Liver (tissue), 9 donors: Measurements from ENCODE around the gene RNF34. TPM values are rescaled to one million over a fixed set of nuclear protein-coding genes. Genes with fewer than 3 reads are reported as not detected.

Source experiments
- DNase-seq: peaks from one replicate; pipeline ENCODE4 v3.0.0-alpha.2; 2017; ENCODE audit warnings: low spot score
- H3K27ac ChIP-seq, 2 donors: one replicate each; pipeline ENCODE4 v1.7.0; 2013; ENCODE audit warnings: inconsistent platforms in 2 of 2, low read length in 2 of 2, control low read depth in 1 of 2, low read depth in 1 of 2, mild to moderate bottlenecking in 1 of 2
- H3K27me3 ChIP-seq, 4 donors: one replicate each; pipeline versions ENCODE4 v1.6.1 to v1.7.0; 2013; ENCODE audit warnings: low read length in 3 of 4, inconsistent platforms in 1 of 4, mild to moderate bottlenecking in 1 of 4, moderate library complexity in 1 of 4; ENCODE audit not compliant: control insufficient read depth in 4 of 4, insufficient read depth in 4 of 4
- H3K36me3 ChIP-seq, 4 donors: one replicate each; pipeline versions ENCODE4 v1.6.1 to v1.7.0; 2013; ENCODE audit warnings: low read length in 3 of 4, mild to moderate bottlenecking in 3 of 4, low read depth in 1 of 4, moderate library complexity in 1 of 4; ENCODE audit not compliant: control insufficient read depth in 4 of 4, insufficient read depth in 3 of 4
- H3K4me1 ChIP-seq, 4 donors: one replicate each; pipeline versions ENCODE4 v1.6.1 to v1.7.0; 2013; ENCODE audit warnings: low read length in 3 of 4, mild to moderate bottlenecking in 3 of 4, moderate library complexity in 1 of 4; ENCODE audit not compliant: control insufficient read depth in 4 of 4, insufficient read depth in 4 of 4
- H3K4me3 ChIP-seq, 3 donors: one replicate each; pipeline versions ENCODE4 v1.6.1 to v1.7.0; 2013; ENCODE audit warnings: low read length in 3 of 3, control low read depth in 1 of 3, low read depth in 1 of 3, mild to moderate bottlenecking in 1 of 3
- H3K9ac ChIP-seq, 2 donors: one replicate each; pipeline ENCODE4 v1.7.0; 2013; ENCODE audit warnings: low read length in 2 of 2, mild to moderate bottlenecking in 2 of 2, moderate library complexity in 2 of 2, control low read depth in 1 of 2, low read depth in 1 of 2
- H3K9me3 ChIP-seq, 4 donors: one replicate each; pipeline versions ENCODE4 v1.6.1 to v1.7.0; 2013; ENCODE audit warnings: low read length in 3 of 4; ENCODE audit not compliant: control insufficient read depth in 4 of 4
- ATF3 ChIP-seq: IDR thresholded peaks from 2 replicates; pipeline ENCODE4 v1.6.1; 2016; ENCODE audit warnings: antibody characterized with exemption
- CTCF ChIP-seq: fragments of 150-350 bp; IDR thresholded peaks from 2 replicates; pipeline ENCODE4 v1.5.1; 2017; ENCODE audit warnings: improper control_type of control experiment, low read depth, low read length; ENCODE audit not compliant: missing input control
- EGR1 ChIP-seq, 2 donors: IDR thresholded peaks; 2 replicates each; pipeline ENCODE4 v1.6.1; 2016 to 2018; ENCODE audit warnings: antibody characterized with exemption in 2 of 2, low read depth in 2 of 2
- FOXA1 ChIP-seq: IDR thresholded peaks from 2 replicates; pipeline ENCODE4 v1.6.1; 2016; ENCODE audit warnings: antibody characterized with exemption
- FOXA2 ChIP-seq: IDR thresholded peaks from 2 replicates; pipeline ENCODE4 v1.6.1; 2016; ENCODE audit warnings: antibody characterized with exemption
- GABPA ChIP-seq, 2 donors: IDR thresholded peaks in 1 of 2; conservative IDR thresholded peaks in 1 of 2; 2 replicates each; pipeline ENCODE4 v1.6.1; 2016; ENCODE audit warnings: antibody characterized with exemption in 2 of 2, mild to moderate bottlenecking in 1 of 2, moderate library complexity in 1 of 2
- HNF4A ChIP-seq, 2 donors: conservative IDR thresholded peaks; 2 replicates each; pipeline ENCODE4 v1.6.1; 2016; ENCODE audit warnings: antibody characterized with exemption in 2 of 2, mild to moderate bottlenecking in 2 of 2
- HNF4G ChIP-seq: IDR thresholded peaks from 2 replicates; pipeline ENCODE4 v1.6.1; 2016; ENCODE audit warnings: antibody characterized with exemption
- JUND ChIP-seq, 2 donors: IDR thresholded peaks; 2 replicates each; pipeline ENCODE4 v1.6.1; 2016; ENCODE audit warnings: antibody characterized with exemption in 2 of 2
- MAX ChIP-seq: IDR thresholded peaks from 2 replicates; pipeline ENCODE4 v1.6.1; 2016; ENCODE audit warnings: antibody characterized with exemption
- NR2F2 ChIP-seq: IDR thresholded peaks from 2 replicates; pipeline ENCODE4 v1.6.1; 2016; ENCODE audit warnings: antibody characterized with exemption
- RAD21 ChIP-seq, 2 donors: IDR thresholded peaks; 2 replicates each; pipeline ENCODE4 v1.6.1; 2016; ENCODE audit warnings: antibody characterized with exemption in 2 of 2, mild to moderate bottlenecking in 2 of 2
- REST ChIP-seq: IDR thresholded peaks from 2 replicates; pipeline ENCODE4 v1.6.1; 2016; ENCODE audit warnings: antibody characterized with exemption, mild to moderate bottlenecking
- RXRA ChIP-seq, 2 donors: IDR thresholded peaks; 2 replicates each; pipeline ENCODE4 v1.6.1; 2017 to 2018; ENCODE audit warnings: antibody characterized with exemption in 2 of 2, mild to moderate bottlenecking in 1 of 2
- SP1 ChIP-seq: IDR thresholded peaks from 2 replicates; pipeline ENCODE4 v1.6.1; 2018; ENCODE audit warnings: antibody characterized with exemption, mild to moderate bottlenecking
- TAF1 ChIP-seq: conservative IDR thresholded peaks from 2 replicates; pipeline ENCODE4 v1.6.1; 2016; ENCODE audit warnings: antibody characterized with exemption, mild to moderate bottlenecking
- YY1 ChIP-seq: IDR thresholded peaks from 2 replicates; pipeline ENCODE4 v1.6.1; 2016; ENCODE audit warnings: antibody characterized with exemption, mild to moderate bottlenecking
- ZBTB33 ChIP-seq: IDR thresholded peaks from 2 replicates; pipeline ENCODE4 v1.6.1; 2016; ENCODE audit warnings: antibody characterized with exemption
- WGBS: extraction: QIAGEN DNeasy Blood & Tissue Kit; methylation state at CpG from one replicate; pipeline ENCODE4 v1.1.7; 2013; 5-methylcytosine and 5-hydroxymethylcytosine counted together
- polyA plus RNA-seq, 2 donors: library from polyadenylated mRNA; stranded (reverse) in 1 of 2; unstranded in 1 of 2; fragments of 200-250 nt in 1 of 2; fragments of >200 nt in 1 of 2; fragmentation: Nextera tagmentation in 1 of 2; extraction: Ambion mirVana in 1 of 2; gene quantifications; one replicate each; pipeline versions ENCODE4 v1.2.1 to v1.2.3, GENCODE V29; 2013 to 2015
- total RNA-seq, 2 donors: library from RNA; depleted of rRNA; stranded (reverse); fragments of >200 nt; gene quantifications; one replicate each; pipeline ENCODE4 v1.2.3, GENCODE V29; 2014
- donor health status: healthy.
- donor health status: healthy.
- donor health status: healthy.
- donor health status: healthy.
- donor health status: healthy.

RNF34 gene
- total and polyA plus RNA-seq, 4 donors = 9.5 to 27.7 (median 17.9) TPM

- peaks cover 0 to 7% (median 3%) of the 10 kb centered on the region in 4 donors for H3K36me3 ChIP-seq
- peak within 1 kb of the TSS; percentile 78 for H3K27ac ChIP-seq
- no peaks in the 10 kb centered on the region for H3K9me3 ChIP-seq
- no peaks in the 10 kb centered on the region for H3K27me3 ChIP-seq
- peak within 1 kb of the TSS; percentile 75 to 100 (median 95) for H3K4me3 ChIP-seq
- peak within 1 kb of the TSS; percentile 89 to 94 for H3K9ac ChIP-seq
- peak; percentile 75 for TF ChIP-seq REST
- TF ChIP-seq ATF3 = peak; percentile 33
- peak in 1 of 2 donors; percentile 25 for TF ChIP-seq HNF4A (conservative IDR thresholded peaks at IDR 0.05)
- TF ChIP-seq MAX = peak; percentile 90
- peak; percentile 45 for TF ChIP-seq FOXA2
- TF ChIP-seq CTCF = no peak
- peak in 1 of 2 donors; percentile 39 for TF ChIP-seq RAD21 (IDR thresholded peaks at IDR 0.05)
- peak; percentile 98 for TF ChIP-seq ZBTB33
- TF ChIP-seq EGR1 (IDR thresholded peaks at IDR 0.05; ENCODE audit: low read depth in 2 of 2) = peak in 1 of 2 donors; percentile 31
- peak; percentile 94 for TF ChIP-seq TAF1
- TF ChIP-seq GABPA (IDR thresholded peaks at IDR 0.05 in 1 of 2, conservative IDR thresholded peaks at IDR 0.05 in 1 of 2) = peak; percentile 70 to 90
- TF ChIP-seq SP1 = peak; percentile 93
- TF ChIP-seq HNF4G = no peak
- TF ChIP-seq JUND (IDR thresholded peaks at IDR 0.05) = no peak
- peak; percentile 92 for TF ChIP-seq YY1
- peak; percentile 40 for TF ChIP-seq FOXA1
- TF ChIP-seq NR2F2 = peak; percentile 53
- TF ChIP-seq RXRA (IDR thresholded peaks at IDR 0.05) = peak in 1 of 2 donors; percentile 24
- peaks cover 4 to 16% (median 13%) of the 10 kb centered on the region in 4 donors for H3K4me1 ChIP-seq
- WGBS = under 1% methylated on average over 49 of the region's 49 CpGs
- DNase-seq = peak; percentile 87
Measured at GRCh38 chr12:121351820-121352681, 47.9 kb upstream of the RNF34 start, which contains the start of gene ANAPC5. Gene ANAPC5, minus strand, starts transcription at chr12:121352411. Its CDS starts 71 bp downstream, at chr12:121352340.
